Measurements from ENCODE around the gene CCDC171.

DNA sequence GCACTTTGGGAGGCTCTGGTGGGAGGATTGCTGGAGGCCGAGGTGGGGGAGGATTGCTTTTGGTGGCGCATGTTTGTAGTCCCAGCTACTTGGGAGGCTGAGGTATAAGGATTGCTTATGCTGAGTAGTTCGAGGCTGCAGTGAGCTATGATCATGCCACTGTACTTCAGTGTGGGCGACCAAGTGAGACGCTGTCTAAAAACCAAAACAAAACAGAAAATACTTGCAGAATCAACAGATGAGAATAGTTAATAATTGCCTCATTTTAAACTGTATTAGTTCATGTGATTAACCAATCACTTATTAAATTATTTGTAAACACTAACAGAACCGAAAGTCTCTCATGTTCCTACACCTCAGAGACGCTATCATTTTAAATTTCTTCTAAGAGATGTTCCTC, 118.1 kb downstream of the CCDC171 start:
- TF ChIP-seq, protein P1, sequence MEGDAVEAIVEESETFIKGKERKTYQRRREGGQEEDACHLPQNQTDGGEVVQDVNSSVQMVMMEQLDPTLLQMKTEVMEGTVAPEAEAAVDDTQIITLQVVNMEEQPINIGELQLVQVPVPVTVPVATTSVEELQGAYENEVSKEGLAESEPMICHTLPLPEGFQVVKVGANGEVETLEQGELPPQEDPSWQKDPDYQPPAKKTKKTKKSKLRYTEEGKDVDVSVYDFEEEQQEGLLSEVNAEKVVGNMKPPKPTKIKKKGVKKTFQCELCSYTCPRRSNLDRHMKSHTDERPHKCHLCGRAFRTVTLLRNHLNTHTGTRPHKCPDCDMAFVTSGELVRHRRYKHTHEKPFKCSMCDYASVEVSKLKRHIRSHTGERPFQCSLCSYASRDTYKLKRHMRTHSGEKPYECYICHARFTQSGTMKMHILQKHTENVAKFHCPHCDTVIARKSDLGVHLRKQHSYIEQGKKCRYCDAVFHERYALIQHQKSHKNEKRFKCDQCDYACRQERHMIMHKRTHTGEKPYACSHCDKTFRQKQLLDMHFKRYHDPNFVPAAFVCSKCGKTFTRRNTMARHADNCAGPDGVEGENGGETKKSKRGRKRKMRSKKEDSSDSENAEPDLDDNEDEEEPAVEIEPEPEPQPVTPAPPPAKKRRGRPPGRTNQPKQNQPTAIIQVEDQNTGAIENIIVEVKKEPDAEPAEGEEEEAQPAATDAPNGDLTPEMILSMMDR (IDR thresholded peaks at IDR 0.05), result no peak
- no peak for TF ChIP-seq EP300 (IDR thresholded peaks at IDR 0.05)
- TF ChIP-seq POLR2AphosphoS5 (IDR thresholded peaks at IDR 0.05), result no peak

All from esophagus muscularis mucosa (tissue), 4 donors.